Neutrophil (primary cell): ENCODE data around the gene NEDD4L.

Experiments
- H3K27ac ChIP-seq: fragments of 200-600 bp; sonication (generic); 2 replicates; pipeline ENCODE4 v1.5.1; 2016; ENCODE audit warnings: mild to moderate bottlenecking, moderate library complexity
- H3K27me3 ChIP-seq: fragments of 200-600 bp; sonication (generic); 2 replicates; pipeline ENCODE4 v1.6.0; 2016; ENCODE audit warnings: mild to moderate bottlenecking
- H3K36me3 ChIP-seq: fragments of 200-600 bp; sonication (generic); 2 replicates; pipeline ENCODE4 v1.5.1; 2017
- H3K4me1 ChIP-seq, 2 experiments: fragments of 200-600 bp in 1 of 2; sonication (generic) in 1 of 2; 1 replicate in 1 of 2; 2 replicates in 1 of 2; pipeline versions ENCODE4 v1.5.1 to v1.6.1; 2013 to 2016; ENCODE audit warnings: low read depth in 1 of 2, low read length in 1 of 2, mild to moderate bottlenecking in 1 of 2, moderate library complexity in 1 of 2; ENCODE audit not compliant: control insufficient read depth in 1 of 2, insufficient read depth in 1 of 2
- H3K4me3 ChIP-seq, 2 experiments: fragments of 200-600 bp in 1 of 2; sonication (generic) in 1 of 2; 1 replicate in 1 of 2; 2 replicates in 1 of 2; pipeline ENCODE4 v1.5.1; 2013 to 2016; ENCODE audit warnings: low read depth in 1 of 2, low read length in 1 of 2, mild to moderate bottlenecking in 1 of 2, moderate library complexity in 1 of 2
- H3K9me3 ChIP-seq: fragments of 200-600 bp; sonication (generic); 2 replicates; pipeline ENCODE4 v1.5.1; 2016
- TF ChIP-seq, protein P1 (sequence below): fragments of 200-600 bp; sonication (generic); IDR thresholded peaks from 2 replicates; pipeline ENCODE4 v1.5.1; 2016; ENCODE audit warnings: antibody characterized with exemption

NEDD4L gene

DNA sequence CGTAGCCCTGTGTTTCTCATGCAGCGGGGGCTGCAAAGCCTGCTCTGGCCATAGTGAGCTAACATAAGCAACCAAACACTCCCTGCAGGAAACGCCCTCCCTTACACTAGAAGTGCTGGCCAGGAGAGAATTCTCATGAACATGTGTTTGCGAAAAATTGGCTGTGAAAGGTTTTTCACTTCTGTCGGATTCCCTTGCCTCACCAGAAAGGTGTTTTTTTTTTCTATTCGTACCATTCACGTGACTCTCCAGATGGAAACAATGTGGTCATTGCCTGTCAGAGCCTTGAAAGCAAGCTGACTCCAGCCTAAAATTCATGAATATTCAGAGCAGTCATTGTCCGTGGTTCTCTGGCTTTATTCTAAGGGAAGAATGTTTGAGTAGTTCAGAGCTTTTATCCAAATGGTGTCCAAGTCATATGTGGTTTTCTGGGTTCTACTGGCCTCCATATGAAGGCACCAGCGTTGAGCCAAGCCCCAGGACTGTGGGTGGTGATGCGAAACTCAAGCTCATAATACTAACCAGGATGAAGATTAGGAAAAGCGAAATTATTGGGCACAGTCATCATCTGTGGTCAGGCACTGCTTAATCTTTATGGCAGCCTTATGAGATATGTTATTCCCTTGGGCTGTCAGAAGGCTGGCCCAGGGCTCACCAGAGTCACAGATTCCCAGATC is 348.4 kb downstream of the NEDD4L start:
- TF ChIP-seq, protein P1, sequence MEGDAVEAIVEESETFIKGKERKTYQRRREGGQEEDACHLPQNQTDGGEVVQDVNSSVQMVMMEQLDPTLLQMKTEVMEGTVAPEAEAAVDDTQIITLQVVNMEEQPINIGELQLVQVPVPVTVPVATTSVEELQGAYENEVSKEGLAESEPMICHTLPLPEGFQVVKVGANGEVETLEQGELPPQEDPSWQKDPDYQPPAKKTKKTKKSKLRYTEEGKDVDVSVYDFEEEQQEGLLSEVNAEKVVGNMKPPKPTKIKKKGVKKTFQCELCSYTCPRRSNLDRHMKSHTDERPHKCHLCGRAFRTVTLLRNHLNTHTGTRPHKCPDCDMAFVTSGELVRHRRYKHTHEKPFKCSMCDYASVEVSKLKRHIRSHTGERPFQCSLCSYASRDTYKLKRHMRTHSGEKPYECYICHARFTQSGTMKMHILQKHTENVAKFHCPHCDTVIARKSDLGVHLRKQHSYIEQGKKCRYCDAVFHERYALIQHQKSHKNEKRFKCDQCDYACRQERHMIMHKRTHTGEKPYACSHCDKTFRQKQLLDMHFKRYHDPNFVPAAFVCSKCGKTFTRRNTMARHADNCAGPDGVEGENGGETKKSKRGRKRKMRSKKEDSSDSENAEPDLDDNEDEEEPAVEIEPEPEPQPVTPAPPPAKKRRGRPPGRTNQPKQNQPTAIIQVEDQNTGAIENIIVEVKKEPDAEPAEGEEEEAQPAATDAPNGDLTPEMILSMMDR, result no peak
- no peak overlapping the region for H3K4me3 ChIP-seq
- H3K27me3 ChIP-seq, result no peaks in the 10 kb centered on the region
- H3K36me3 ChIP-seq, result no peaks in the 10 kb centered on the region
- H3K9me3 ChIP-seq, result no peaks in the 10 kb centered on the region
- no peak overlapping the region for H3K27ac ChIP-seq
- no peaks in the 10 kb centered on the region for H3K4me1 ChIP-seq

DNA sequence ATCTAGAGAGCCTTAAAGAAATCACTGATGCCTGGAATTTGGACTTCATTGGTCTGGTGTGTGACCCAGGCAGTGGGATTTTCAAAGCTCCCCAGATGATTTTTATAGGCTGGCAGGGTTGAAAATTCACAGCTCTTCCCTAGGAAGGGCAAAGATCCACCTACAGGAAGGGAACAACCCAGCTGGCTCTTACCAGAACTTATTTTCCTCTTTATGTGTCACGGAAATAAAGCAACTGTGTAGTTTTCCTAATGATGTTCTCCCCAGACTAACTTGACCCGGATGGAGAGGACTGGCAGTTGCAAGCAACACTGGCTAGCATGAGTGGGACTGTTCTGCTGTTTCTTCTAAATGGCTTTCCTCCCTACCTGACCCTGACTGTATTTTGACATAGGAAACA is 349.3 kb downstream of the NEDD4L start:
- no peak overlapping the region for H3K4me3 ChIP-seq
- H3K4me1 ChIP-seq, result no peaks in the 10 kb centered on the region
- H3K27me3 ChIP-seq, result no peaks in the 10 kb centered on the region
- H3K36me3 ChIP-seq, result no peaks in the 10 kb centered on the region
- no peaks in the 10 kb centered on the region for H3K9me3 ChIP-seq
- no peak overlapping the region for H3K27ac ChIP-seq
- TF ChIP-seq, protein P1, result no peak

DNA sequence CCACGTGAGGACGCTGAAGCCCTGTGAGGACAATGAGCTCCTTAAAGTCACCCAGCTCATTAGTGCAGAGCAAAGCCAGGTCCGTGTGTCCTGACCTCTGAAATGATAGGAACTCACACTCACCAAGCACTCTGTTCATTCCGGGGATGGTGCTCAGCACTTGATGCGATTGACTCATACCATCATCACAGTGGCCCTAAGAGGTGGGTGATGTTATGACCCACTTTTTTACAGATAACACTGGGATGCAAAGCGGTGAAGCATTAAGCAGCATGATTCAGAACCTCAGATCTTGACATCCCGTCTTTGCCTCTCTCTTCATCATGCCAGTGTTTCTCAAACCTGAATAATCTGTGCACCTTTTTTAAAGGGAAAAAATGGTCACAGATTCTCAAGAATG is 350.0 kb downstream of the NEDD4L start:
- Histone ChIP-seq H3K4me1 (no peaks in the 10 kb centered on the region), H3K9me3 (no peaks in the 10 kb centered on the region), H3K27ac (no peak overlapping the region), H3K4me3 (no peak overlapping the region), H3K36me3 (no peaks in the 10 kb centered on the region), H3K27me3 (no peaks in the 10 kb centered on the region)
- TF ChIP-seq, protein P1, result no peak

DNA sequence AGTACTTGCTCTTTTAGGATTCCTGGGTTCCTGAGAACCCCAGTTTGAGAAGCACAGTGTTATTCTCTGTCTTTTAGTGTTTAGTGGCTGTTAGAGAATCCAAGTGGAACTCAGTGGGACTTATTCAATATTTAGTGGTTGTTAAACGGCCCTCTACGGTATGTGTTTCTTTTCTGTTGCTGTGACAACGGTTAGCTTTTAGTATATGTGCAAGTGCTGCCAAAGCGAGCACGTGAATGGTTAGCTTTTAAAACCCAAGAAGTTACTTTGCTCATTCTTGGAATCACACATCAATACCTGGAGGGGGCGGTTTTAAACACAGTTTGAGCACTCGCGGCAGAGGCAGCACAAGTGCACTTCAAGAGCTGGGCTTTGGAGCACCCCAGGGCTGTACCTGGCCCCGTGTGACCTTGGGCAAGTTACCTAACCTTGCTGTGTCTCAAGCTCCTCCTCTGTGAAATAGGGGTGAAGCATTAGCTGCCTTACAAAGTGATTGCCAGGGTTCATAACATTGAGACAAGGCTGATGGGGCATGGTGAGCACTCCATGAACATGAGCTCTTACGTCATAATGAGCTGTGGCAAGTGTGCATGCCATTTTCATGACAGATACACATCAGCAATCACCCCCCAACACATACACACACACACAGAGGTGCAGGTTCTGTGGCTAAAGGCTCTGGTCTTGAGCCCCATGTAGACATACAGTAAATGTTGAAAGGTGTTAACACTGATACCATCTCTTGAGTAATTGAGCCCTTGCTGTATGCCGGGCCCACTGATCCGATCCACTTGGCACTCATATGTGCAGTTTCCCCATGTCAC is 350.8 kb downstream of the NEDD4L start:
- H3K27ac ChIP-seq, result no peak overlapping the region
- H3K9me3 ChIP-seq, result no peaks in the 10 kb centered on the region
- no peaks in the 10 kb centered on the region for H3K36me3 ChIP-seq
- no peaks in the 10 kb centered on the region for H3K4me1 ChIP-seq
- TF ChIP-seq, protein P1, result no peak
- no peak overlapping the region for H3K4me3 ChIP-seq
- no peaks in the 10 kb centered on the region for H3K27me3 ChIP-seq

DNA sequence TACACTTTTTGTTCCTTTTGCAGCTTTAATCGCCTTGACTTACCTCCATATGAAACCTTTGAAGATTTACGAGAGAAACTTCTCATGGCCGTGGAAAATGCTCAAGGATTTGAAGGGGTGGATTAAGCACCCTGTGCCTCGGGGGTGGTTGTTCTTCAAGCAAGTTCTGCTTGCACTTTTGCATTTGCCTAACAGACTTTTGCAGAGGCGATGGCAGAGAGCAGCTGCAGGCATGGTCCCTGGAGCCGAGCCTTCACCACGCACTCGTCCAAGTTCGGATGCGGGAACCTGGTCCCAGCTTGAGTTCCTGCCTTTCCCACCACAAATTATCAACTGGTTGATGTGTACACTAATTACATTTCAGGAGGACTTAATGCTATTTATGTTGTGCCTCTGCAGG is 352.1 kb downstream of the NEDD4L start:
- TF ChIP-seq, protein P1, result no peak
- no peaks in the 10 kb centered on the region for H3K36me3 ChIP-seq

More for the DNA sequence above, 352.1 kb downstream of the NEDD4L start:
- no peak overlapping the region for H3K4me3 ChIP-seq
- no peaks in the 10 kb centered on the region for H3K27me3 ChIP-seq
- no peaks in the 10 kb centered on the region for H3K9me3 ChIP-seq
- H3K4me1 ChIP-seq, result no peaks in the 10 kb centered on the region
- H3K27ac ChIP-seq, result no peak overlapping the region
